SK-MEL-5 (cell line): ENCODE data around the gene SDC3. TPM values are rescaled to one million over a fixed set of nuclear protein-coding genes. Genes with fewer than 3 reads are reported as not detected.
A peak's percentile ranks its signal among the peaks of the same experiment; 100 is the strongest.

Experiments
- DNase-seq: peaks from one replicate; pipeline ENCODE4 v3.0.0-alpha.2; 2016; ENCODE audit warnings: low read depth, low spot score
- in situ Hi-C: cut with HindIII; loops from 2 replicates; pipeline ENCODE4 v1.10.0; 2016; ENCODE audit warnings: low sequenced_read_pairs, high pct_unique_total_duplicates, low pct_unique_long_range_greater_than_20kb
- small RNA-seq, 2 experiments: library from RNA; depleted of rRNA; stranded (forward); fragments of <200 nt; gene quantifications; one replicate each; pipeline ENCODE3, GENCODE V24; 2014
- total RNA-seq: library from RNA; depleted of rRNA; stranded (reverse); fragments of >200 nt; shearing (Covaris generic); gene quantifications from 2 replicates; pipeline ENCODE4 v1.2.3, GENCODE V29; 2014; rRNA removed

Gene SDC3
- total RNA-seq, 1 experiment from 2014 or later: 73.0 TPM

DNA sequence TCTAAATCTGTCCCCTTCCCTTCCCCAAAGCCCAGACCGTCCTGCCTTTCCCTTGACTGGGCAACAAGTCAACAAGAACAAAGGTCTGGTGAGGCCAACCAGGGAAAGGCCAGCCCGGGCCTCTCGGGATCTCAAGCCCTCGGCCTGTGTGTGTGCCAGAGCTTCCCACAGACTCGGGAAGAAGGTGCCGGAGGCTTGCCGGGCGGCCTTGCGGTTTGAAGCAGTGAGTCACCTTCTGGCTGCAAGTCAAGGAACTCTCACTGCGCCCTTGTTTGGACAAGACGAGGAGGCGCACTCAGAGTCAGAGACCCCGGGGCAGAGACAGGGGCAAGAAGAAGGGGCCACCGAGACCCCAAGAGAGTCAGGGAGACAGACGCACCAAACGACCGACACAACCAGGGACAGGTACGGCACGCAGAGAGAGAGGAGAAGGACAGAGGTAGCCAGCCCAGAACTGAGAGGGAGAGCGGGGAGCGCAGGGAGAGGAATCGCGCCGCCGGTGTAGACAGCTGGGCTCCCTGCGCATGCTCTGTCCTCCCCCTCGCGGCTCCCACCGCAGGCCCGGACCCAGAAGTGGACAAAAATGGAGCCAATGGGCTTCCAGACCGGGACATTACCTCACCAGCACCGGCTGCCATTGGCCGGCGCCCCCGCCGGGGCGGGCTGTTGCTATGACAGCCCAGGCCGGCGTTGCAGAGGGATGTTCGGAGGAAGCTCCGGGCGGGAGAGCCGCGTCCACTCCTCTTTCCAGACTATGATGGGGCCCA lies 84.4 kb downstream of the SDC3 start:
- in situ Hi-C loops: loop anchor here (25.0 kb wide), 1 partner anchor 88 kb away; the partner anchor contains the start of gene SDC3

DNA sequence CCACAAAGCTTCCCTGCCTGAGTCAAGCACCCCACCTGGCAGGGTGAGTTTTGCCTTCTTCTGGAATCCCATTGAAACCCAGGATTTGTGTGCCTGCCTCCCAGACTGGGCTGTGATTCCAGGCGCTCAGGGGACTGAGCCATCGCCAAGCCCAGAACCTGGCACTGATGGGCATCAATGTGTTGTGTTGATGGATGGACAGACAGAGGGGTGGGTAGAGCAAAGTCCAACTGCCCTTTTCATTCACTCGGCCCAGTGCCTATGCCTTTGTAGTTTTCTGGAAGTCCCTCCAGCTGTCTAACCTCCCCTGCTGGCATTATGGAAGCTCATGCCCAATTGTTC lies 85.0 kb downstream of the SDC3 start:
- in situ Hi-C loops: loop anchor here (25.0 kb wide), 1 partner anchor 89 kb away; the partner anchor contains the start of gene SDC3
- no peak for DNase-seq

More for the DNA sequence above, 84.4 kb downstream of the SDC3 start:
- peak; percentile 97 for DNase-seq

DNA sequence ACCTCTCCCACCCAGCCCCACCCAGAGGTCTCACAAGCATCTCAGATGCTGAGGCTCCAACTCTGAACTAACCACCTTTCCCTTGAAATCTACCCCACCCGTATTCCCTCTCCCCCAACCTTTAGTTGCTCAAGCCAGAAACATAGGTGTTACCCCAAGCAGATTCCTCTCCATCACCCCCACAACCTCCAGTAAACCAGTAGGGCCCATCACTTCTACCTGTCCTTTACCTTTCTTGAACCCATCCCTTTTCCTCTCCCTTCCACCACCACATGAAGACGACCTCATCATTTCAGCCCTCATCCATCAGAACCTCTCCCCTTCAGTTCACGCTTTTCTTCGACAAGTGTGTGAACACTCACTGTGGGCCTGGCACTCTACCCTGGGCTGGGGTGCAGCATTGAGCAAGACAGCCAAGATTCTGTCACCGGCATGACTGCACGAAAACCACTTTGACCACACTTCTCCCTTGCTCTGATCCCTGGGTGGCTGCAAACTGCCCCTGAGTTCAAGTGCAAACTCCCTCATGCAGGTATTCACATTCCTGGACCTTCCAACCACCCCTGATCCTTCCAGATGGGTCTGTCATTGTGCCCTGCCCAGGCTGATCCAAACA lies 85.5 kb downstream of the SDC3 start:
- DNase-seq: no peak

DNA sequence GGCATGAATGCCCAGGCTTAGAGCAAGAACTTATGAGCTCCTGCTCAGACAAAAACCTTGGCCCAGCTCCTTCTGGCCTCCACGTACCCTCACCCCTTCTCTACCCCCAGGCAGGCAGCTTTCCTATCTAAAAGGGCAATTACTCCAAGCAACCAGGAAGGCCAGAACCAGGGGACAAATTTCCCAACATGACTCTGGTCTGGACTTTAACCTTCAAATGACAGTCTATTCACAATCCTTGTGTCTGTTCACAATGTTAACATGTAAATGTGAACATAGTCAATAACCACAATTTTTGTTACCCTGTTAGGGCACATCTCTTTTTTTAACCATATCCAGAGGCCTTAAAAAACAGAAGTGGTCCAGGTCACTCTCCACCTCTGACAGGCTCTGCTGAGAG lies 86.6 kb downstream of the SDC3 start:
- no peak for DNase-seq
- in situ Hi-C loops: loop anchor here (25.0 kb wide), 1 partner anchor 90 kb away; the partner anchor contains the start of gene SDC3

More for the DNA sequence above, 85.5 kb downstream of the SDC3 start:
- in situ Hi-C loops: loop anchor here (25.0 kb wide), 1 partner anchor 89 kb away; the partner anchor contains the start of gene SDC3

DNA sequence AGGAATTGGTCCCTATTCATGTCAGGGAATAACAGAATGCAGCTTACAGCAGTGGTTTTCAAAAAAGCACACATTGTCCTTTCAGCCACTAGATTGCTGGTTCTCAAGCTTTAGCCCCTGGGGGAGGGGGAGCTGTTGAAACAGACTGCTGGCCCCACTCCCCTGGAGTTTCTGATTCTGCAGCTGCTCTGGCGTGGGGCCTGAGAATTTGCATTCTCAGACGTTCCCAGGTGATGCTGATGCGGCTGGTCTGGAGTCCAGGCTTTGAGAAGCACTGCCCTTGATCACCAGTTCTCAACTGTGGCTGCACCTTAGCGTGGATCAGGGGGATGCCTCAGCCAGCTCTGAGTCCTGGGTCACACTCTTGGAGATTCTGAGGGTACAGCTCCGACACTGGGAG lies 88.3 kb downstream of the SDC3 start:
- no peak for DNase-seq
- in situ Hi-C loops: loop anchor here (25.0 kb wide), 1 partner anchor 92 kb away; the partner anchor contains the start of gene SDC3

Small RNA genes lying within 50 kb of the gene (small RNA-seq; reads per million reads assigned to genes)
- gene RN7SKP91 (0 to 0.91 reads per million in 2 experiments), gene RN7SL371P (0 reads per million in 2 experiments)

Other genes with a start within 250 kb of the SDC3 start
- gene MATN1, start 185.2 kb downstream of the SDC3 start, total RNA-seq: 0.08 and 0.18 TPM in 2 replicates
- 0.05 TPM in 1 of 2 replicates, not detected in the other for gene LAPTM5, start 151.0 kb downstream of the SDC3 start, total RNA-seq
- gene PUM1, start 157.0 kb upstream of the SDC3 start, total RNA-seq: 29.5 and 32.4 TPM in 2 replicates